NCI-H226 (cell line): ENCODE measurements around the gene ZER1.

Experiments
- DNase-seq: peaks from one replicate; pipeline ENCODE4 v3.0.0-alpha.2; 2015

ZER1 gene

DNA sequence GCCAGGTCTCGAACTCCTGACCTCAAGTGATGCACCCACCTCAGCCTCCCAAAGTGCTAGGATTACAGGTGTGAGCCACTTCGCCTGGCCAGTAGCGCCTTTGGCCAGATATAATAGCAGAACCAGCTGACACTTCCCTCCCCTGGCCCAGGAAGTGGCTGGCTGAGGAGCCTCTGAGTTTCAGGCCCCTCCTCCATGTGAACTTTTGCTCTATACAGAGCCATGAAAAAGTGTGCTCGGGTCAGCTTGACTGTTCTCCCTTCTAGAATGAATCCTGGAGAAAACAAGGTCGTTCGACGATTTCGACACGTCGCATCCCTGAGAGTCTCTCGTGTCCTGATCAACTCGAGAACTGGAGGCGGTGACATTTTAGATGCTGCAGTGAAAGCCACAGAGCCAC is 39.2 kb downstream of the ZER1 start:
- no peak for DNase-seq

DNA sequence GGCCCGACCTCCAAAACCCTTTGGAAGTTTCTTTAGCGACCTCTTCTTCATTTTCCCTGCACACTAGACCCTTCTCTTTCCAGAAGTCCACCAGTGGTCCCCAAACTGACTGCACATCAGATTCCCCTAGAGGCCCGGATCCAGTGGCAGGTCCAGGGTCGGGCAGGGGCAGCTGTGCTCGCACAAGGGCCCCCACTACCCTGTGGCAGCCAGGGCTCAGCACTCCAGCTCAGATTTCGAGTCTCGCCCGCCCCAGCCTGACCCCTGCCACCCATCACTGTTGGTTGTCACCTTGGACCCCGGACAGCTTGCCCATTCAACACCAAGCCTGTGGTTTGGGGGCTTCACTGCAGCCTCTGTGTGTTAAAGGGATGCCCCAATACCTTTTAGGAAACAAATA is 40.0 kb downstream of the ZER1 start:
- DNase-seq, result no peak

DNA sequence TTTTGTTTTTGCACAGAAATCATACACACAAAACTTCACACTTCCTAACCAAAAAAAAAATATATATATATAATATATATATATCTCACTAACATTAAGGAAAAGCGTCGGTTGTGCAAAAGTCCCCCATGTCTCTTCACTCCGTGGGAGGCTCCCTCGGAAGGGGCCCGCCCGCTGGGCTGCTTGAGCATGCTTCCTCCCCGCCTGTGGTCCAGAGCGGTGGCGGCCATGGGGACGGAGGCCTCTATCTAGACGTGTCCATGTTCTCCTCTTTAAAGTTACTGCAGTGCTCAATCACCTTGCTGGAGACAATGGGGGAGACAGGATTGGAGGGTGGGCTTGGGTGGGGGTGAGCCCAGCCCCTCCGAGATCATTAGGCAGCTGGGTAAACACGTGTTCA is 40.6 kb downstream of the ZER1 start:
- no peak for DNase-seq

DNA sequence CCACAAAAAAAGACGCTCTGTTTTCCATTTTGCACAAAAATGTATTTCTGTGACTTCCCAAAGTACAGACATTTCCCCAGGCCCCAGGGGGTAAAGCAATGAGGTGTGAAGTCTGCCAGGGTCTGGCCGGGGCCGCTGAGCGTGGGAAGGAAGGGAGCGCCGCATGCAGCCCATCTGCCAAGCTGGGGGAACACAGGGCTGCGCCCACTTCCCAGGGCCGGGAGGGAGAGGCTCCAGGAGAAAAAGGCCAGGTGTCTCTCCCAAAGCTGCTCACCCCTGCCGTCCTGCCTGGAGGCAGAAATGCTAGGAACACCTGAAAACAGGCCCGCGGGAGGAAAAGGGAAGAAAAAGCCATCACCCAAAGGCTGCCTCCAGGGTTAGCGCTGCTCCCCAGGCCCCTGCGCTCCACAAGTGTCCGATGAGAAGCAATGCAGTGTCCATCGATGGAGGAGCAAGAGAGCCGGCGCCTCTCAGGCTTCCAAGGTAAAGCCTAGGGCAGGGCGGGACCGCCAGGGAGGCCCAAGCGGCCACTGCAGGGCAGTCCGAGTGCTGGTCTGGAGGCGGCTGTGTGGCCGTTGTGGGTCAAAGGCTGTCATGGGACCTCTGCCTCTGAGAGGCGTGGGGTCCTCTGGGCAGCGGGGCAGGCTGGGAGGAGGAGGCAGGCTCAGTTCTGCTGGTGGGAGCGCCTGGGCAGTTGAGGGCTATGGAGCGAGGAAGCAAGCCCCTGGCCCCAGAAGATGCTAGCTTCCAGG is 41.8 kb downstream of the ZER1 start:
- no peak for DNase-seq

DNA sequence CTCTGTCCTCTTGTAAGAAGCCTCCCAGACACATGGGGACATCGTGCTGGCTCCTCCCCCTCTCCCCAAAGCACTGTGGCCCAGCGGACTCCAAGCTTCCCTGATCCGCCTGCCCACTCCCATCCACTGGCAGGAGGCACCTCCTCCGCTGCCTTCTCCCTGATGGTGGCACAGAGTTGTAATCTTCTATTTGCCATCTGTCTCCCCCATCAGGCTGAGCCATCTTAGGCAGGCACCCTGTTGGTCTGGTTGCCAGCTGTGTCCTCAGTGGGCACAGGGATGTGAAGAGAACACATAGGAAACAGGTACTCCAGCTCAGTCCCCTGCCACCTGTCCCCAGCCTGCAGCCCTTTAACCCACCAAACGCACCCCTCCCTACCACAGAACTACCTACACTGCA is 42.4 kb downstream of the ZER1 start:
- DNase-seq, result no peak

DNA sequence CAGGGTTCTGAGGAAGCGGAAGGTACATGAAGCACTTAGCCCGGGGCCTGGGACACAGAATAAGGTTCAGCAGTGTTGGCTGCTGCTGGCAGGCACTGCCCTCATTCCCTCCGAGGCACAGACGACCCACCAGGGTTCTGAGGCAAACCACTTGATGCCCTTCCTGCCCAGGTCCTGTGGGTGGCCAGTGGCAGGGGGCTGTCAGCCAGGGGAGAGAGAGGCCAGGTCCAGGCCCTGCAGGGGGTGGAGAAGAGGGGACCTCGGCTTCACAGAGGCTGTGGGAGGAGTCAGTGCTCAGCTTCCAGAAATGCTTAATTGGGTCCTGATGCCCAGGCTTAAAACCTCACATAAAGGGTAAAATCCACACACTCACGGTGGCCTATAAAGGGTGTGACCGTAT is 43.4 kb downstream of the ZER1 start:
- no peak for DNase-seq

DNA sequence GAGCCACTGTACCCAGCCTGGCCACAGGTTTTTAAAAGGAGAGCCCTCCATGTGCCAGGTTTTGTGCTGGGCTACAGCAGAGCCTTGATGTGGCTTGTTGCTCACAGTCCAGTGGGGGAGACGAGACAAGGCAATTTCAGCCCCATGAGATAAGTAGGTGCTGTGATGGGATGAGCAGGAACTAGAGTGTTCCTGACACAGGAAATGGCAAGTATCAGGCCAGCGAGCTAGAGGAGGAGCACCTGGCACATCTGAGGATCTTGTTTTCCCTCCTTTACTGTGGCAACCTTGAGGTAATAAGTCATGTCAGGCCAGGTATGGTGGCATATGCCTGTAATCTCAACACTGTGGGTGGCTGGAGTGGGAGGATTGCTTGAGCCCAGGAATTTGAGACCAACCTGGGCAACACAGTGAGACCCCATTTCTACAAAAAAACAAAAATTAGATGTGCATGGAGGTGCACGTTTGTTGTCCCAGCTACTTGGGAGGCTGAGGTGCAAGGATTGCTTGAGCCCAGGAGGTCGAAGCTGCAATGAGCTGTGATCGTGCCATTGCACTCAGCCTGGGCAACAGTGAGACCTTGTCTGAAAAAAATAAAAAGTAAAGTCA is 44.0 kb downstream of the ZER1 start:
- DNase-seq, result no peak

DNA sequence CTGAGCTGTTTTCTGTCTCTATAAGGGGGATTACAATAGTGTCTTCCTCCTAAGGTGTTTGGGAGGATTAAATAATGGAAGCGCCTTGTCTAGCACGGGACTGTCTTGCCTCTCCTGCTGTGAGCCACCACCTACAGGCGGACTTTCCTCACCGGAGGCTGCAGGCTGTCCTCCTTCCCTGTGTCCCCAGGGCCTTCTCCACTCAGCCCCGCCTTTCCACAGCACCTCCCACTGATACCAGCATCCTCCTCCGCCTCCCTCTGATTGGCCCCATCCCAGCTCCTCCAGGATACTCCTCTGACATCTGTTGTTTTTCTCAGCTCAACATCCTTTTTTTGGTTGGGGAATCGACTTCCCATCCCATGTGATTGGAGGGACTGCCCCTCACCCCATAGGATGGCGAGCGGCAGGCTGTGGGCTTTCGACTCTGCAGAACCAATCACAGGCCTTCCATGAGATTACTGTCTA is 46.9 kb downstream of the ZER1 start:
- peak; percentile 73 for DNase-seq

DNA sequence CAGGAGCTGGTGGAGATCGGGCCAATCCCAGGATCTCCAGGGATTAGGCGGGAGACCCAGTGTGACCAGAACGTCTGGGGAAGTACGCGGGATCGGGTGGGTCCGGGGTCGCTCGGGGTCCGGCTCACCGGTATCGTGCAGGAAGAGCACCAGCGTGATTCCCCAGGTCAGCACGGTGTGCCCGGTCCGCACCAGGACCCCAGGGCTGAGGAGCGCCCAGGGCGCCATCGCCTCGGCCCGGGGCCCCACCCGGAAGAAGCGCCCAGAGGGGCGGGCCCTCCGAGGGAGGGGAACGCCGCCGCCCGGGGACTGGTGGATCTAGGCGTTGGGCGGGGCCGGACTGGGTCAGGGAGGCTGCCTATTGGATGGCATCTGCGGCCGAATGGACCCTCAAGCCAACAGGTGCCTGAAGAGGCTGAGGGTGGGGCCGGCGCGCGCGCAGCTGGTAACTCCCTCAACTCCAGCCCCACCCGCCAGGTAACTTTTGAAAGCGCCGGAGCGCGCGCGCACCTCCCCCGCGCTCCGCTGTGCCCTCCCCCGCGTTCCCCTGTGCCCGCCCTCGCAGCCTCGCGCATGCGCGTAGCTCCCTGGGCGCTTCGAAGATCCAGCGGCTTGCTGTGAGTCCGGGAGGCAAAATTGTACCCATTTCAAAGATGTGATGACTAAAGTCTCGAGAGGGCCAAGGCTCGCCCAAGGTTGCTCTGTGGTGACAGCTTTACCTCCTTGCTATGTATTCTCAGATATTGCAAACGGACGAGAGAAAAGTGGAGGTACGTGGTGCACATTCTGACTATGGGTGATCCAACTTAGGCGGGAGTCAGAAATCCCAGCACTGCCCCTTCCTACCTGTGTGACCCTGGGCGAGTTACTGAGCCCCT is 47.6 kb downstream of the ZER1 start, which contains the start of gene ZDHHC12:
TSS of gene ZDHHC12 (minus strand) at position 262 of the 878 bp plus-strand sequence. CDS start at position 228, 34 bp downstream.
- DNase-seq, result peak; percentile 97

DNA sequence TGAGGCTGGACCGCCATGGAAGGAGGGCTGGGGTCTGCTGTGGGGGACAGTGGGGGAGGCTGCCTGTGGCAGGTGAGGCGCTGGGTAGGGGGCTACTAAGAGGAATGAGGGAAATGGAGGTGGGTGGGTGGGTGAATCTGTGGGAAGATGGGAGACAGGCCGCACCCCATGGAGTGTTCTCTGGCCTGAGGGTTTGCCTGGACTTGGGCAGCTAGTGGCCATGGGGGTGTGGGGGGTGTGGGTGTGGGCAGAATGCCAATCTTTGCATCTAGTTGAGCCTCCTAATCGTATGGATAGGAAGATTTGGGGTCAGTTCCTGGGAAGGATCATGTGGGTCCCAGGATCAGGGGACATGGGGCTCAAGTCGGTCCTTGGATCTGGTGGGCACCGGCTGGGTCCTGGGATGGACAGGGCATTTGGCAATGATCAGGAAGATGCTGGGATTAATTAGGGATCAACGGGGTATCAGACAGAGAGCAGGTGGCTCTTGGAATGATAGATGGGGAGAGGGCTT is 48.3 kb downstream of the ZER1 start:
- DNase-seq, result no peak

DNA sequence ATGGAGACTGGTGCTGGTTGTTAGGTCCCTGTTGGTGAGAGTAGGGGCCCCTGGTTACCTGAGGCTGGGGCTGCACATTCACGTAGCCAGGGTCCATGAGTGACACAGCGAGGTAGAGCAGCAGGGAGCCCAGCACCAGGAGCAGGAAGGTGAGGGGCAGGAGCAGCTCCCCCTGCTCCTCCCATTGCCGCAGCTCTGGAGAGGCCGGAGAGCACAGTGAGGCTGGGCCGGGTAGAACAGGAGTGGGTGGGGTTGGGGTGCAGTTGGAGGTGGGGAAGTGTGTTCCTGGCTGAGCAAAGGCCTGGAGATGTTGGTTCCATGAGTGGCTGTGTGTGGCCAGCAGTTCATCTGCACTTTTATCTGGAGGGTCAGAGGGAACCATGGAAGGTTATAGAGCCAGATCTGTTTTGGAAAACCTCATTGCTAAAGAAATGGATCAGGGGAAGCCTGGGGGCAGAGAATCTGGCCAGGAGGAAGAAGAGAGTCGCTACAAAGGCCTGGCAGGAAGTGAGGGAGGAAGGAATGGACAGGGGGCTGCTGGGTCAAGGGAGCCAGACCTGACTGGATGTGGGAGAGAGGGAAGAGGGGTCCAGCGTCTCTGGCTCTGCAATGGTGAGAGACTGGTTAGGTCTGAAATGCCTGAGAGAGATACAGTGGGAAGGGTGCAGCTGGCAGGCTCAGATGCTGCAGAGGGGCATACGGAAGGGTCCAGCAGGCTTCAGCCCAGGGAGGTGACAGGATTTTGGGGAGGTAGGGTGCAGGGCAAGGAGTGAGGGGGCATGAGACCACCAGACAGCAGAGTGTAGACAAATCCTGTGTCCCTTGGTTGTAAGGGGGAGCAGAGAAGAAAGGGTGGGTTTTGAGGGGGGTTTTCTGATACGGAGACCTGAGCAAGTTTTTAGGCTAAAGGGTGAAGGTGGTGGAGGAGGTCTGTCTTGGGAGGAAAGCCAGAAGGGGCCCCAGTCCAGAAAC is 49.1 kb downstream of the ZER1 start:
- no peak for DNase-seq

DNA sequence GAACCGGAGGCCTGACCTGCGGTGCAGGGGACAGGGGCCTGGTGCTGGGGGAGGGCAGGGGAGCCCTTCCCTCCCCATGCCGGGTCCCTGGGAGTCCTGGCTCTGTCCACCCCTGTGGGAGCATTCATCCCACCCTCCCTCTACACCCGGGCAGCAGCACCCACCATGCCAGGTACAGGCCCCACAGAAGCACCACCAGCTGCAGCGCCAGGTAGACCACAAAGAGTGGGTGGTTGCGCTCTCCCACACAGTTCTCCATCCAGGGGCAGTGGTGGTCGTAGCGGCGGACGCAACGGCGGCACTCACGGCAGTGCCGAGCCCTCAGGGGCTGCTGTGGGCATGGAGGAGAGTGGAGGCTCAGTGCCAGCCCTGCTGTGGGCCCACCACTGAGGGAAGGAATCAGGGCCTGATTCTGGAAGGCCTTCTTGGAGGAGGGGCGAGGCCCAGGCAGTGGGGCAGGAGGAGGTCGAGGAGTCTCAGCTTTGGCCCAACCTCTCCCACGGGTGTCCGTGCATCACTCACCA is 50.2 kb downstream of the ZER1 start:
- DNase-seq, result no peak

DNA sequence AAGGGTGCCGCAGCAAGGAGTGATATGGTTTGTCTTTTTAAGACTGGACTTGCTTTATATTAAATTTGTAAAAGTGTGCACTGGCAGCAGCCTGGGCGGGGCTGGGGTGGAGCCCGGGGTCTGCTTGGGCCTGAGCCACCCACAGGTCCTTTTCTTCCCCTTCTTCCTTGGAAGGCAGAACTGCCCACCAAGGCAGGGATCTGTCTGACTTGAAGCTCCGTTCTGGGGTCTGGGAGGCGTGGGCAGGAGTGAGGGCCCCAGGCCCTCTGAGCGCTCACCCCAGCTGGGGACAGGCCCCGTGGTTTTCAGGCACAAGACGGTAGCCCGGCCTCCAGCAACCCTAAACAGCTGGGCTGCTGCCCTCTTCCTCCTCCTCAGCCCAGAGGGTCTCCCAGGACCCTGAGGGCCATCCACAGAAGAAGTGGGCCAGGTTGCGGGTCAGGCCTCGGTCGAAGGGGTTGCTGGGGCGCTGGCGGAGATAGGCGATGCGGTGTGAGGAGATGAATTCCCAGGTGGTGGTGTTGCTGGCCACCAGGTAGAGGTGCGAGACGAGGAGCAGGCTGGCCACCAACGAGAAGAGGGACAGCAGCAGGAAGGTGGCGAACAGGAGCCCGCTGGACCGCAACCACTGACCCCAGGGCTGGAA is 50.8 kb downstream of the ZER1 start:
- no peak for DNase-seq

DNA sequence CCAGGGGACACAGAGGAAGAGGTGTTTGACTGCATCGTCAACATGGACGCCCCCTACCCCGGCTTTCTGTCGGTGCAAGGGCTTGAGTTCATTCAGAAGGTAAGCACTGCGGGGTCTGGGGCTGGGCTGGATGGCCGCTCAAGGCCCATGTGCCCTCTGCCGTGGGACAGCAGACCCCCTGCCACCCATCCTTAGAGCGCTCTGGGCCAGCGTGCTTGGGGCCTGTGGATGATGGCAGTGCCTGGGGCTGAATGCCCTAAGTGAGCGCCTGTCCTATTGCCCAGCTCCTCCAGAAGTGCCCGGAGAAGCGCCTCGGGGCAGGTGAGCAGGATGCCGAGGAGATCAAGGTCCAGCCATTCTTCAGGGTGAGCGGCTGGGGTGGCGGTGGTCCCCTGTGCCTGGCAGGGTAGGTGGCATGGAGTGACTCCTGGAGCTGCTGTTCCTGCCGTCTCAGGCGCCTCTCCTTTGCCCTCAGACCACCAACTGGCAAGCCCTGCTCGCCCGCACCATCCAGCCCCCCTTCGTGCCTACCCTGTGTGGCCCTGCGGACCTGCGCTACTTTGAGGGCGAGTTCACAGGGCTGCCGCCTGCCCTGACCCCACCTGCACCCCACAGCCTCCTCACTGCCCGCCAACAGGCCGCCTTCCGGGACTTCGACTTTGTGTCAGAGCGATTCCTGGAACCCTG is 51.7 kb downstream of the ZER1 start:
- no peak for DNase-seq

DNA sequence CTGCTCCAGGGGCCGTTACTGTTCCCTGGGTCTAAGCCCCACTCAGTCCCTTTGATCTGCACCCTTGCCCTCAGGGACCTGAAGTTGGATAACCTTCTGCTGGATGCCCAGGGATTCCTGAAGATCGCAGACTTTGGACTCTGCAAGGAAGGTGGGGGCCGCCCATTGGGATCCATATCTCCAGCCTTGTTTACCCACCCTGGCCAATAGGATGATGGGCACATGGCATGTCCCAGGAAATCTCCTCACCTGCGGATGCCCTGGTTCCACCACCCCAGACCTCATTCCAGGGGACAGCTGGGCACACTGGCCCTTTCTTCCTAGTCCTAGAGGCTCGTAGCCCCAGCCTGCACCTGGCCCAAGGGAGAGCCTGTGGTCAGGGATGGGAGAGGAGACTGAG is 53.3 kb downstream of the ZER1 start:
- DNase-seq, result no peak

DNA sequence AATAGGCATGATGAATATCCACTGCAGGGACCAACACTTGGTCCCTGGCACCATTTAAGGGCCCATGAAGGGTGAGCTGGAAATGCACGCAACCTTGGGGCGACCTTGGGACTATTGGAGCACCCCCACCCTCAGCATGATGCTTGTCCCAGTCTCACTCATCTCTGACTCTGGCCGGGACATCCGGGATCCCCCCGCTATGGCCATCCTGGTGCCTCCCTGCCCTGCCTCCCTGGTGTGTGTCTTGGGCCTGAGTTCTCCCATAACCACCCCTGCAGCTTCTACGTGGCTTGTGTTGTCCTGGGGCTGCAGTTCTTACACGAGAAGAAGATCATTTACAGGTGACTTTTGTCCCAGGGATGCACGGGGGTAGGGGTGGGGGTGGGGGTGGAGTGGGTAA is 53.7 kb downstream of the ZER1 start:
- no peak for DNase-seq

DNA sequence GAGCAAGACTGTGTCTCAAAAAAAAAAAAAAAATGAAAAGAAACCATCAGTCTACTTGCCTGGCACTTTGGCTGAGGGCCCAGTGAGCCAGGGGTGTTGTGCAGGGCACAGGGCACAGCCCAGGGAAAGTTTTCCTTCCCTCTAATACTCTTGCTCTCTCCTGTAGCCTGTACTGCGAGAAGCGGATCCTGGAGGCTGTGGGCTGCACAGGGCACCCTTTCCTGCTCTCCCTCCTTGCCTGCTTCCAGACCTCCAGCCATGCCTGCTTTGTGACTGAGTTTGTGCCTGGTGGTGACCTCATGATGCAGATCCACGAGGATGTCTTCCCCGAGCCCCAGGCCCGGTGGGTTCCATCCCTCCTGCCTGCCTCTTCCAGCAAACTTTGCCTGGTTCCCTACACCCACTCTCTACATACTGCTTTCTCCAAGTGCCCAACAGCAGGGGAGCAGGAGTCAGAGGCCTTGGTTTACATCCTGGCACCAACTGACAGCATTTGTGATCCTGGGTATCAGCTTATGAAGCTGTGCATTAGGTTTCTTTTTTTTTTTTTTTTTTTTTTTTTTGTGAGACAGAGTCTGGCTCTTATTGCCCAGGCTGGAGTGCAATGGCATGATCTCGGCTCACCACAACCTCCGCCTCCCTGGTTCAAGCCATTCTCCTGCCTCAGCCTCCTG is 55.0 kb downstream of the ZER1 start:
- no peak for DNase-seq

DNA sequence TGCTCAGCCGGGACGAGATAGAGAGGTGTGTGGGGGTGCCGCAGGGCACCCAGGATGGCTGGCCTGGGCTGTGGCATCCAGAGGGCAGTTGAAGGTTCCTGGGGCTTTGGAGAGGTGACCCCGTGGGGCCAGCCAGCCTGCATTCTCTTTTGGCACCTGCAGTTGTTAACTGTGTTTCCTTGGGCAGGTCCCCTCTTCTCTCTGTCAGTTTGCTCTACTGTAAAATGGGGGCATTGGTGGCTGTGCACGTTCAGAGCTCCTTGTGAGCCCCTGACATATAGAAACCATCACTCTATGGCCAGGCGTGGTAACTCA is 56.3 kb downstream of the ZER1 start:
- DNase-seq, result no peak

DNA sequence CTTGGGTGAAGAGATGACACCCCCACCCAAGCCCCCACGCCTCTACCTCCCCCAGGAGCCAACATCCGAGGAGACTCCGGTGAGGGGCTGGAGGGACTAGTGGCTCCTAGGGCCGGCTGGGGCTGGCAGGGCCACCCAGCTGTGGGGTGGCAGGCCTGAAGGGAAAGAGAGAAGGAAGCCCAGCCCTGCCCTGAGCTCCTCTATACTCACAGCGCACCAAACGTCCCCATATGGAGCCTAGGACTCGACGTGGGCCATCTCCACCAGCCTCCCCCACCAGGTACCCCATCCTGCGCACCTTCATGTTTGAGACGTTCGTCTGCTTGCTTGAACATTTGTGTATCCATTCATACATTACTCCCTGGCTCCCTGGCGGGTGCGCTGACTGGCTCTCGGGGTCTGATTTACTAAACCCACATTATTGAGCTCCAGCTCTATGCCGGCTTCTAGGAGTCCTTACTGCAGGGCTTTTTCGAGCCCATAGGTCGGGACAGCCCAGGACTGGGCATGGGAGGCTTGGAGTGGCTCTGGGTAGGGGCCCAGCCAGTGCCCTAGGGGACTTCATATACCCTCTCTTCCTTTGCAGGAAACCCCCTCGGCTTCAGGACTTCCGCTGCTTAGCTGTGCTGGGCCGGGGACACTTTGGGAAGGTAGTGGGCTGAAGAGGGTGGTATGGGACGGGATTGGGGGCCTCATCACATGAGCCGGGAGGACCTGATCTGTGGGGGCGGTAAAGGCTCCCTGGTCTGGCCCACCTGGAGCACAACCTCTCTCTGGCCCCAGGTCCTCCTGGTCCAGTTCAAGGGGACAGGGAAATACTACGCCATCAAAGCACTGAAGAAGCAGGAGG is 56.9 kb downstream of the ZER1 start:
- no peak for DNase-seq
